NCI-H2196 (cell line): ENCODE results near the gene MSANTD3.
"Not testable (repeated sequence)": the region's sequence is repeated elsewhere in the genome, so short reads cannot be mapped to it uniquely, and the experiment has no call there.

Experiments
- DNase-seq: peaks from one replicate; lab custom pipeline; 2025; ENCODE audit not compliant: unreplicated experiment; lab: John Stamatoyannopoulos, UW

The MSANTD3 gene, protein sequence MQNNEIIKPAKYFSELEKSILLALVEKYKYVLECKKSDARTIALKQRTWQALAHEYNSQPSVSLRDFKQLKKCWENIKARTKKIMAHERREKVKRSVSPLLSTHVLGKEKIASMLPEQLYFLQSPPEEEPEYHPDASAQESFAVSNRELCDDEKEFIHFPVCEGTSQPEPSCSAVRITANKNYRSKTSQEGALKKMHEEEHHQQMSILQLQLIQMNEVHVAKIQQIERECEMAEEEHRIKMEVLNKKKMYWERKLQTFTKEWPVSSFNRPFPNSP

DNA sequence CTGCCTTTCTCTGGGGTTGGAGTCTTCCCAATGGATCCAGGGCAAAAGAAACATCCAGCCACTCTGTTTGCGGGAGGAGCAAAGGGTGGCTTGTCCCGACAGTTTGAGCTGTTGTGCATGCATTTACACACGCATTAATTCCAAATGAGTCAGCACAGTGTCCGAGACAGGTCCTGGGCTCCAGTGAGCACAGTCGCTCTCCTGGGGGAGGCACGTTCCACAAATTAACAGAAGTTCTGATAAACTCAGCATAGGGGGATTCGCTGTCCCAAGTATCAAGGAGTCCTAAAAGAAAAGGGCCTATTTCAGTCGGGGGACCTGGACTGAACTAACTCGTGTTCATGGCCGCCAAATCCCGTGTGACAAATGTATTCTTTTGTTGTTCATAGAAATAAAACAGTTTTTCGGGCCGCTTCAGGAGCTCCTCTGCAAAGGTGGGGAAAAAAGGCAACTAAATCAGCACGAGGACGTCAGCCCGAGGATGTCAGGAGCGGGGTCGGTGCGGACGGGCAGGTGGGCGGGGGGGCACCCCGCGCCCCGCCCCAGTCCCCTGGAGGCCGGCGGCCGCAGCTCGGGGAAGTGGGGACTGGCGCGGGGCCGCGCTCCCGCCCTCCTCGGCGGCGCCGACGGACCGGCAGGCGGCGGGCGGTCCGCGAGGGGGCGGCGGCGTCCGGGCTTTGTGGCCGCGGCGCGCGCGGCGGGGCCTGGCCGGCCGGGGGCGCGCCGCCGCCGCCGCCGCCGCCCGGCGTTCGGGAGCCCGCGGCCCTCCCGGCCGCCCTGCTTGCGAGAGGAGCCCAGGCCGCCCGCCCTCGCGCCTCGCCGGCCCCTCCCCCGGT, at the start of gene MSANTD3:
MSANTD3 (plus strand) TSS at position 614 of the 836 bp plus-strand sequence. CDS start 14,796 bp downstream, outside the sequence.
- DNase-seq: peak; percentile 64

DNA sequence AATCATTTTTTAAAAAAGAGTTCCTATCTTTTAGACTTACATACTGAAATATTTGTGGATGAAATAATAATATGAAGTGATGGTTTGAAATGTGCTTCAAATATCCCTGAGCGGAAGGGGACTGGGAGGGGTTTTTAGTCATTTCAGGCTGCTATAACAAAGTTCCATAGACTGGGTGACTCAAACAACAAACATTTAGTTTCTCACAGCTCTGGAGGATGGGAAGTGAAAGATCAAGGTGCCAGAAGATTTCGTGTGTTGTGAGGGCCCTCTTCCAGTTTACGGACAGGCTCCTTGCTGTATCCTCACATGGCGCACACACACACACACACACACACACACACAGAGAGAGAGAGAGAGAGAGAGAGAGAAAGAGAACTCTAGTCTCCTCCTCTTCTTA, 47.1 kb upstream of the MSANTD3 start:
- DNase-seq: no peak

DNA sequence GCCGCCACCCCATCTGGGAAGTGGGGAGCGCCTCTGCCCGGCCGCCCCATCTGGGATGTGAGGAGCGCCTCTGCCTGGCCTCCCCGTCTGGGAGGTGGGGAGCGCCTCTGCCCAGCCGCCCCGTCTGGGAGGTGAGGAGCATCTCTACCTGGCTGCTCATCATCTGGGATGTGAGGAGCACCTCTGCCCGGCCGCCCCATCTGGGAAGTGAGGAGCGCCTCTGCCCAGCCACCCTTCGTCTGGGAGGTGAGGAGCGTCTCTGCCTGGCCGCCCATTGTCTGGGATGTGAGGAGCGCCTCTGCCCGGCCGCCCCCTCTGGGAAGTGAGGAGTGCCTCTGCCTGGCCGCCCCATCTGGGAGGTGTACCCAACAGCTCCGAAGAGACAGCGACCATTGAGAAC, 34.0 kb upstream of the MSANTD3 start:
- not testable (repeated sequence) for DNase-seq

DNA sequence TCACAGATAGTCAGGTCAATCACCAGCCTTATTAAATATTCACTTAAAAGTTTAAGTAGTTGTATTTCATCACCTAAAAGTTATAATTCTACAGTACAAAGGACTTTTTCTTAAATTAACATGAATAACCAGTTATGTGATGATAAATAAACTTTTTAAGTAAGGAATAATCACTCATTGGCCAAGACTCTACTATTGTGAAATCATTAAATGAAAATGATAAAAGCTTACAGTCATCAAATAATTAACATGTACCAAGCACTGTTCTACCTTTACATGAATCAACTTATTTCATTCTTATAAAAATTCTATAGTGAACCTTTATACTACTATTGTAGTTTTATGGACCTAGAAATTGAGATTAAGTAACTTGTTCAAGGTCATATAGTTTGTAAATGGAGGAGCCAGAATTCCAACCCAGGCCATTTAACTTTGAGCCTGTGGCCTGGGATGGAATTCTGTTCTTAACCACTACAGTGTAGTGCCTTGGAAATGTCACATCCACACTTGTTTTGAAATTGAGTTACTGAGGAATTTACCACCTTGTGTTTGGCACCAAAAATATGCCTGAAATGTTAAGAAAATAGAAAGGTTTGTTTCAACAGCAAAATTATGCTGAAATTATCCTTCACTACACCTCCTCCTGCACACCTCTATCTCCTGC, 32.8 kb upstream of the MSANTD3 start:
- no peak for DNase-seq

DNA sequence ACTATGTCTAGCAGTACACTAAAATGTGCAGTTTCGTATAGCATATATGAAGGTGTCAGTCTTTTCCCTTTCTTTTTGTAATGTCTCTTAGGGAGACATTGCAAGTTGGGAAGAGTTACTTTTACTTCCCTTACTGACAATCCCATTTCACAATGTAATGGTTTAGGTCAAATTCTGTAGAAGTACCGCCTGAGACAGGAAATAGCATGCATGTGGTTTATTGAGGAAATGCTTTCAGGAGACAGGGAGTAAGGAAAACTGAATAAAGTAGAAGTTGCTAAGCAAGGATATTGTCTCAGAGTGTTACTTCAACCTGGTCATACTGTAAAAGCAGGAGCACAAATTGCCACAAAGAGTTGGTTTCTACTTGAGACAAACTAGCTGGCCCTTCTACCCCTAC, 32.1 kb upstream of the MSANTD3 start:
- no peak for DNase-seq

DNA sequence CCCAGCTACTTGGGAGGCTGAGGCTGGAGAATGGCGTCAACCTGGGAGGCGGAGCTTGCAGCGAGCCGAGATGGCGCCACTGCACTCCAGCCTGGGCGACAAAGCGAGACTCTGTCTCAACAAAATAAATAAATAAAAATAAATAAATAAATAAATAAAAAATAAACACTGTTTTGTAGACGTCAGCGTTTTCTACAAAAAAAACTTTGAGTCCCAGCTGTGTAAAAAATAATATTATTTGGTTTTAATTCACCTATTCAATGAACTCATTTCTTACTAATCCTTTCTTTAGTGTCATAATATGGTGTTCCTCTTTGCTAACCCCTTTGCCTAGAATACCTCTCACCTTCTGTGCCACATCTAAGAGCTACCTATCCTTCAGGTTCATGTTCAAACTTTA, 30.2 kb upstream of the MSANTD3 start:
- no peak for DNase-seq

DNA sequence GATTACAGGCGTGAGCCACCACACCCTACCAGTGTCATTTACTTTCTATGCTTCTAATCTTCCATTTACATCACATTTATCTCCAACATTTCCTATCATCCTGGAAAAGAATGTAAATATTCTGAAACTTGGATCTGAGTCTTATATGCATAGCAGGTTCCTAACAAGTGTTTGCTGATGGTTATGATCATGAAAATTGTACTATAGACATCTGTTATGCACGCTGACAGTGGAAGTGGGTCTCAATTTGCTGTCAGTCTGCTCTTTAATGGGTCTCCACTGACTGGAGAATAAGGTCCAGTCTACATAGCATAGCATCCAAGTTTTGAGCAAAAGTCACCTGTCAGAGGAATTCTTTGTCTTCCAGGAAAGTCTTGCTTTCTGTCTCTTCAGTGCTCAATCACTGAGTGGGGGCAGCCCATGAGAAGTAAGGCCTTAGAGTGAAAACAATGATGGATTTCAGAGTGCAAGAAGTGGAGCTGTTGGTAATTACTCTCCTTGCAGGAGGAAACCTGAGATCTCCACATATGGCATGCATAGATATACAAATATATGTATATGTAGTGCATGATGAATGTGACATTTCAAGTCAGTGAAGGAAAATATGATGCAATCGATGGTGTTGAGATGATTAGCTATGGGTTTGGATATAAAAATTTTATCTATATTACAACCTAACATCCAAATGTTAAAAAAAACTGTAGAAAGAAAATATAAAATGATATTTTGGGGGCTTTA, 29.2 kb upstream of the MSANTD3 start:
- no peak for DNase-seq

DNA sequence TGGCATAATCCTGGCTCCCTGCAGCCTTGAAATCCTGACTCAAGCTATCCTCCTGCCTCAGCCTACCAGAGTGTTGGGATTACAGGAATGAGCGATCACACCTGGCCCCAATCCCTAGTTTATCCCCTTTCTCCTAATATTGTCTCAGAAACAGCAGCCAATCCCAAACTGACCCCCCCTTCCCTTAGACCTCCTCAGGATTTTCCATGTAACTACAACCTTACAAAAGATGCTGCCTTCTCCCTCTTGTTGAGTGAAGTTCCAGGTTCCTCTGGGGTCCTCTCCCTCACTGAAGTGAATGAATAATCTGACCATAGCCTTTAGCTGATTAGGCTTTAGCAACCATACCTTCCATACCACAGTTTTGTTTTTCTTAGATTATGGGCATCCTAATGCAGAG, 25.9 kb upstream of the MSANTD3 start:
- DNase-seq: no peak

DNA sequence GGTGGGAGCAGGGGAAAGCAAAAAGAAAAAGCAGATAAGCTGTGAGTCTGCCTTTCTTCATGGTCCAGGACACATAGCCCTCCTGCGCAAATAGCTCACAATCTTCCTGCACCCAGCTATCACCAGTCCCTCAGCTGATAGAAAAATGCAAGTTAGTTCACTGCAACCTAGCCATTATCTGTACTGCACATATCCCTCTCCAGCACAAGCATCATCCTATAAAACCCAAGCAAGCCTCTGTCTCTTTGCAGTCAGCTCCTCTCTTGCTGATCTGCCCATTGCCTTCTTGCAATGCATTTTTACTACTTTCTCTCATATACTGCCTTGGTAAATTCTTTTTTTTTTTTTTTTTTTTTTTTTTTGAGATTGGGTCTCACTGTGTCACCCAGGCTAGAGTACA, 20.0 kb upstream of the MSANTD3 start:
- no peak for DNase-seq

DNA sequence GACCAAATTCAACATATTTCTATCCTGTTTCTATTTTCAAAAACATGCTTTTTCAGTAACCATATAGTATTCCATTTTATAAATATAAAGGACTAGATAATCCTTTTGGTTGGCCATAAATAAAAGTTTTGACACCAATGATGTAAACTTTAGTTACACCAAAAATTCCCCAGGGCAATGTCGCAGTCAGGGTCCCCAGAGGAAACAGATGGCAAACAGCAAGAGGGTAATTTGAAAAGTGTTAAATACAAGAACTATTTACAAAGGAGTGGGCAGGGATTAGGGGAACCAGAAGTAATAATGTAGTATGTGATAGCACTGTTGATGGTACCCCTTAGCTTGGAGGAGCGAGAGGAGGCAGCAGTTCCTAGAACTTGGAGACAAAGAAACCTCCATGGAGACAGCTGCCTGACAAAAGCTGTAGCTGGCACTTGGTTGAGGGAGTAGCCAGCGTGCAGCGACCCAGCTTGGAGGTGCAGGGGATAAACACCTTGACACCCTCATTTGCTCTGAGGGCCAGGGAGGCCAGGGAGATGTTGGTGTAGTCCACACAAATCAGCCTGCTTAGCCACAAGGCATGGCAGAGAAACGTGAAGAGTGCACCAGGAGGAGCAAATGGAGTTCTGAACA, 18.3 kb upstream of the MSANTD3 start:
- DNase-seq: no peak

DNA sequence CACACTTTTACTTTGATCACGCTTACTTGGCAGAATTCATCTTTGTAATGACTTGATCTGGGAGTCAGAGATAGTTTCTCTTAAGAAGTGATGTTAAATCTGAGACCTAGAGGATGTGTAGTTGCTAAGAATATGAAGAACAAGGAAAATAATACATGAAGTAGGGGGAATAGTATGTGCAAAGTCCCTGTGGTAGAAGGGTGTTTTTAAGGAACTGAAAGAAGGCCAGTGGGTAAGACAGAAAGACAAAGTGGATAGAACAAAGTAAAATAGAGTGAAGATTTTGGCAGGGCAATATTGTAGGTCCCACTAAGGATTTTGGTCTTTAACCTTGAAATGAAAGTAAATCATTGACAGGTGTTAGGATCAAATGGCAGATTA, 17.8 kb upstream of the MSANTD3 start:
- DNase-seq: no peak

DNA sequence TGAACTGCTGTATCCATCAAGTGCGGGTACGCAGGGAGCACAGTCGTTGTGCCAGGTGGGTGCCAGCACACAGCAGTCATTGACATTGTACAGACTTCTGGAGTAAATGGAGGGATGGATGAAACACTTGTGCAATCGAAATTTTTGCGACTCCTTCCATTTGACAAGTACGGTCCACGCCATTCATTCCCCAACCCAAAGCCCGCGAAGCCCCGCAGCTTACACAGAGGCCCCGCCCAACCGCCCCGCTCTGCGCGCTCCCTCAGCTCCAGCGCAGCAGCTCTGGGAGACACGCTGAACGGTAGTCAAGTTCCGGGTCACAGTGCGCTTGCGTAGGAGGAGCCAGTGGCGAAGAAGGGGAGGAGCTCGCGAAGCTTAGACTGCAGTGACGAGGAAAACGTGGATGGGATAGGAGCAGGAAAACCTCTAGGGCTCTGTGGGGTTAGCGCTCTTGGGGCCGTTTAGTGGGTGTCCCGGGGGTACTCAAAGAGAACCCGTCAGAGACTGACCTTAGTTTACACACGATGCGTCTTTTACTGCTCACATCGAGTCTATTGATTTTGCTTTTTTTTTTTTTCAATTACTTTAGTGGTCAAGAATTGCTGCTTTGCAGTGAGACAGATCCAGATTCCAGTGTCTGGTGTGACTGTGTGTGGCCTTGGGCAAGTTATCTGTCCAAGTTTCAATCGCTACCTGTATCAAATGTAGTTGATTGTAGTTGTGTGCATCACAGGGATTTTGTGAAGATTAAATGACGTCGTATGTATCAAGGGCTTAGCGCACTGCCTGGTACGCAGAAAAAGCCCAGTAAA, 15.3 kb upstream of the MSANTD3 start:
- peak; percentile 78 for DNase-seq

DNA sequence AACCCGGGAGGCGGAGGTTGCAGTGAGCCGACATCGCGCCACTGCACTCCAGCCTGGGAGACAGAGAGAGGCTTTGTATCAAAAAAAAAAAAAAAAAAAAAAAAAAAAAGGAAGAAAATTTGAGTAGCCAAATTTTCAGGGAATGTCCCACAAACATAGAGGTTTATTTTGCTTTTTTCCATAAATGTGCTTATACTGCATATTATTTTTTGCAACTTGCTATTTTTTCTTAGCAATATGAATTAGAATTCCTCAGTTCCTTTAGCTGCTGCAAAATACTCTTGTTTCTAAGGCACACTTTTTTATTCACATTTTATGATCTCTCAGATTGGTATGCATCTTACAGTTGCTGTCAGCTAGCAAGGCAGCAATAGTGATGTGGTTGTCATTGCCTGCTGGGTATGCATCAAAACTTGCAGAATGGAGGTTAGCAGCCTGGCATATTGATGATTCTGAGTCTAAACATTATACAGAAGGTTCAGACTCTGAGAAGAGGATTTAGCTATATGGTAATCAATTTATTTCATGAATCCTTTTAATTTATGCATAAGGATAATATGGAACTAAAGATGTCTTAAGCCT, 13.0 kb upstream of the MSANTD3 start:
- DNase-seq: no peak

DNA sequence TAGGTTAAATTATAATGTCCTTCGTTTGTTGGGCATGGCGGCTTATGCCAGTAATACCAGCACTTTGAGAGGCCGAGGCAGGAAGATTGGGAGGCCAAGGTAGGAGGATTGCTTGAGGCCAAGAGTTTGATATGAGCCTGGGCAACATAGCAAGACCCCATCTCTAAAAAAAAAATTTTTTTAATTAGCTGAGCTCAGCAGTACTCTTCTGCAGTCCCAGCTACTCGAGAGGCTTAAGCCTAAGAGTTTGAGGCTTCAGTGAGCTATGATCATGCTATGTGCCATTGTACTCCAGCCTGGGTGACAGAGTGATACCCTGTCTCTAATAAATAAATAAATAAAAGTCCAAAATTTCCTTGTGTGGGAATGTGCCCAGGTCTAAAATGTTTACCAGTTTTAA, 9.1 kb upstream of the MSANTD3 start:
- DNase-seq: no peak

DNA sequence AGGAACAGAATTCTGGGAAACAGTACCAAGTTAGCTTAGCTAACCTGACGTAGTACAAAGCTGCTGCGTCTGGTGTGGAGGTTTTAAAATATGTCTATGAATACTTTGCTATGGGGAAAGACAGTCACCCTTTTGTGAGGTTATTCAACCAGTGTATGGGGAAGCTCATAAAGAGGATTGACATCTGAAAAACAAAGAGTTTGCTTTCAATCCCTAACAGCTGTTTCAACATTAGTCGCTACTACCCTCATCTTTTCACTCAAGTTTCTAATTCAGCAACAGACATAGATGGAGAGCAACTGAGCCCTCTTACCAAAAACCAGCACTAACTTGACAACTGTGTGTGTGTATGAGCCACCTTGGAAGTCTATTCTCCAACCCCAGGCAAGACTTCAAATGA, 7.8 kb upstream of the MSANTD3 start:
- no peak for DNase-seq

DNA sequence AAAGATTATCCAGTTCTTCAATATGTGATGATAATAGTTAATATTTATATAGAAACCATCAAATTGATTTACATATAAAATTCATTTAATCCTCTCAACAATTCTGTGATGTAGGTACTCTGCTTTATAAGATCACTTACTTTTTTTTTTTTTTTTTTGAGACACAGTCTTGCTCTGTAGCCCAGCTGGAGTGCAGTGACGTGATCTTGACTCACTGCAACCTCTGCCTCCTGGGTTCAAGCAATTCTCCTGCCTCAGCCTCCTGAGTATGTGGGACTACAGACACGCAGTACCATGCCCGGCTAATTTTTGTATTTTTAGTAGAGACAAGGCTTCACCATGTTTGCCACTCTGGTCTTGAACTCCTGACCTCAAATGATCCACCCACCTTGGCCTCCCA, 5.8 kb upstream of the MSANTD3 start:
- DNase-seq: not testable (repeated sequence)

DNA sequence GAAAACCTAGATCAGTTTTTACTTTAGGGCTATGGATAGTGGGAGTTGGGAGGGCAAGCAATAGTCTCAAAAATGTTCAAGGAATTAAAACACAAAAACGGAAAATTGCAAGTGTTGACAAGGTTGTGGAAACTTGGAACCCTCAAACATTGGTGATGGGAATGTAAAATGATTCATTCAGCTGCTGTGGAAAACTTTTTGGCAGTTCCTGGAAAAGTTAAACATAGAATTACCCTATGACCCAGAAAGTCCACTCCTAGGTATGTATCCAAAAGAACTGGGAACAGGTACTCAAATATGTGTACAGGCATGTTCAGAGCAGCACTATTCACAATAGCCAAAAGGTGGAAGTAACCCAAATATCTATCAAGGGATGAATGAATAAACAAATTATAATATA, 1.2 kb upstream of the MSANTD3 start:
- DNase-seq: no peak

DNA sequence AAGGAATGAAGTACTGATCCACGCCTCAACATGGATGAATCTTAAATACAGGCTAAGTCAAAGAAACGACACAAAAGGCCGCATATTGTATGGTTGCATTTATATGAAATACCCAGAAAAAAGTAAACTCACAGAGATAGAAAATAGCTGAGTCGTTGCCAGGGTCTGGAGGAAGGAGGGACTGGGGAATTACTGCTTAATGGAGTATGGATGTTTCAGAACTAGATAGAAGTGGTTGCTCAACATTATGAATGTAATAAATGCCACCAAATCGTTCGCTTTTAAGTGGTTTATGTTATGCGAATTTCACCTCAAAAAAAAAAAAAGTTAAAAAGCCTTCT, 784 bp upstream of the MSANTD3 start:
- DNase-seq: no peak

DNA sequence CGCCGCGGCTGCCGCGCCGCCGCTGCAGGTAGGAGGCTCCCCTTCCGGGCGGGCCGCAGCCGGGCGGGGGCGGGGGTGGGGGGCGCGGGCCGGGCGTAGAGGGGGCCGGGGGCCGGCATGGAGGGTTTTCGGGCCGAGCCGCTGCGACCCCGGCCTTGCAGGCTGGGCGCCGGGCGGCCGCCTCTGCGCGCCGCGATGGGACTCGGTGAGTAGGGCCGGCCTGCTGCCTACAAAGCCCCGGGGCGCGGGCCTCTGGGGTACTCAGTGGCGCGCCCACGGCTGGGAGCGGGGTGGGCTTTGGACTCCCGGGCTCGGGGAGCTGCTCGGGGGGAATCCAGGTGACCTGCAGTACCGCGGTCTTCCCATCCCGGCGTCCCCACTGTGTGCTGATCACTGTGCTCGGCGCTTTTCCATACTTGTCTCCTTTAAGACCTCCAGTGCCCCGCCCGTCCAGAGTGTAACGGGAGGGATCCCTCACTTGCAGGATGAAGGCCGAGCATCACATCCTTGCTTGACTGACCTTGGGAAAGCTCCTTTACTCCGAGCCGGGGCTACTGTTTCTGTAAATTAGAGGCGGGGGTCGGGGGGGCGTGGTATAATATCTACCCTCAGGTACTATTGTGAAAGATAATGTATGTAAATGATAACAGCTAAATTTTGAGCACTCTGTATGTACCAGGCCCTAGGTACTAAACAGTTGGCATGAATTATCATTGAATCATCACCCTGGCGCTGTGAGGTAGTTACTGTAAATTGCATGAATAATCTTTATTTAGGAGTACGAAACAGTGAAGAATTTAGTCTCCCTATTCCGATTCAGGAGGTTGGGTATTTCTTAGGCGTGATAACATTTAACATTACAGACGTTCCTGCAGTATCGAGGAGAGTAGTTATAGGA, 672 bp downstream of the MSANTD3 start:
- DNase-seq: peak; percentile 40
